Urinary bladder (tissue), 4 donors: ENCODE measurements around the gene PCF11. TPM values are rescaled to one million over a fixed set of nuclear protein-coding genes. Genes with fewer than 3 reads are reported as not detected.

Source experiments
- DNase-seq: peaks from one replicate; pipeline ENCODE4 v3.0.0-alpha.2; 2015; ENCODE audit errors: extremely low spot score
- H3K27ac ChIP-seq: one replicate; pipeline ENCODE4 v1.5.1; 2013; ENCODE audit warnings: low read depth, mild to moderate bottlenecking, moderate library complexity
- H3K36me3 ChIP-seq: one replicate; pipeline ENCODE4 v1.6.1; 2013; ENCODE audit warnings: mild to moderate bottlenecking, moderate library complexity; ENCODE audit not compliant: insufficient read depth
- H3K4me1 ChIP-seq: one replicate; pipeline ENCODE4 v1.6.1; 2013; ENCODE audit warnings: mild to moderate bottlenecking, moderate library complexity; ENCODE audit not compliant: insufficient read depth
- H3K4me3 ChIP-seq: one replicate; pipeline ENCODE4 v1.5.1; 2013; ENCODE audit warnings: low read depth, low read length
- WGBS: extraction: QIAGEN DNeasy Blood & Tissue Kit; methylation state at CpG from one replicate; pipeline ENCODE4 v1.1.7; 2013; 5-methylcytosine and 5-hydroxymethylcytosine counted together
- polyA plus RNA-seq: library from polyadenylated mRNA; stranded (reverse); fragments of 200-250 nt; gene quantifications from one replicate; pipeline ENCODE4 v1.2.3, GENCODE V29; 2013
- total RNA-seq: library from RNA; depleted of rRNA; stranded (reverse); fragments of >200 nt; gene quantifications from one replicate; pipeline ENCODE4 v1.2.3, GENCODE V29; 2014
- donor health status: healthy with polysubstance abuse.
- donor health status: healthy.

The PCF11 gene
- 75.2 TPM for total RNA-seq
- polyA plus RNA-seq: 38.1 TPM

GRCh38 chr11:83156996-83157593 is at the start of gene PCF11:
TSS of gene PCF11 (plus strand) at chr11:83157131. CDS start at chr11:83157440, 309 bp downstream.
- Histone ChIP-seq H3K4me1 (no peaks in the 10 kb centered on the region), H3K27ac (peak within 1 kb of the TSS; percentile 100), H3K4me3 (peak within 1 kb of the TSS; percentile 93), H3K36me3 (no peaks in the 10 kb centered on the region)
- under 1% methylated on average over 55 of the region's 55 CpGs for WGBS
- DNase-seq: no peak

- Histone ChIP-seq H3K27ac (no peak overlapping the region), H3K4me1 (no peaks in the 10 kb centered on the region), H3K36me3 (no peaks in the 10 kb centered on the region), H3K4me3 (no peak overlapping the region)
- DNase-seq: no peak
- 76% methylated on average over 2 of the region's 2 CpGs for WGBS
Measured at GRCh38 chr11:83112886-83113285, 44.0 kb upstream of the PCF11 start.

- WGBS: 81% methylated on average over 3 of the region's 3 CpGs
- Histone ChIP-seq H3K4me3 (no peak overlapping the region), H3K36me3 (no peaks in the 10 kb centered on the region), H3K27ac (no peak overlapping the region), H3K4me1 (no peaks in the 10 kb centered on the region)
- DNase-seq: no peak
Measured at GRCh38 chr11:83115026-83115425, 41.9 kb upstream of the PCF11 start.

GRCh38 chr11:83115551-83115950 is 41.4 kb upstream of the PCF11 start:
- no peak overlapping the region for H3K27ac ChIP-seq
- no peak overlapping the region for H3K4me3 ChIP-seq
- WGBS: 52% methylated on average over 5 of the region's 5 CpGs
- no peak for DNase-seq
- H3K36me3 ChIP-seq: no peaks in the 10 kb centered on the region
- H3K4me1 ChIP-seq: no peaks in the 10 kb centered on the region

- no peak overlapping the region for H3K27ac ChIP-seq
- WGBS: 98% methylated on average over 3 of the region's 3 CpGs
Measured at GRCh38 chr11:83116015-83116641, 40.8 kb upstream of the PCF11 start.

GRCh38 chr11:83118814-83119213 is 38.1 kb upstream of the PCF11 start:
- Histone ChIP-seq H3K4me3 (no peak overlapping the region), H3K27ac (no peak overlapping the region)
- DNase-seq: no peak

More at GRCh38 chr11:83116015-83116641, 40.8 kb upstream of the PCF11 start:
- Histone ChIP-seq H3K36me3 (no peaks in the 10 kb centered on the region), H3K4me1 (no peaks in the 10 kb centered on the region), H3K4me3 (no peak overlapping the region)
- no peak for DNase-seq

GRCh38 chr11:83119216-83119615 is 37.7 kb upstream of the PCF11 start:
- no peak for DNase-seq
- WGBS: 62% methylated on average over 3 of the region's 3 CpGs
- Histone ChIP-seq H3K36me3 (no peaks in the 10 kb centered on the region), H3K27ac (no peak overlapping the region), H3K4me3 (no peak overlapping the region), H3K4me1 (no peaks in the 10 kb centered on the region)

More at GRCh38 chr11:83118814-83119213, 38.1 kb upstream of the PCF11 start:
- Histone ChIP-seq H3K36me3 (no peaks in the 10 kb centered on the region), H3K4me1 (no peaks in the 10 kb centered on the region)

- H3K27ac ChIP-seq: no peak overlapping the region
Measured at GRCh38 chr11:83120327-83120726, 36.6 kb upstream of the PCF11 start.

GRCh38 chr11:83122050-83122449 is 34.9 kb upstream of the PCF11 start:
- no peak for DNase-seq
- H3K27ac ChIP-seq: no peak overlapping the region
- no peaks in the 10 kb centered on the region for H3K4me1 ChIP-seq
- H3K4me3 ChIP-seq: no peak overlapping the region
- no peaks in the 10 kb centered on the region for H3K36me3 ChIP-seq

More at GRCh38 chr11:83120327-83120726, 36.6 kb upstream of the PCF11 start:
- H3K4me1 ChIP-seq: no peaks in the 10 kb centered on the region
- no peak for DNase-seq
- H3K36me3 ChIP-seq: no peaks in the 10 kb centered on the region
- no peak overlapping the region for H3K4me3 ChIP-seq

GRCh38 chr11:83122766-83123165 is 34.2 kb upstream of the PCF11 start:
- H3K36me3 ChIP-seq: no peaks in the 10 kb centered on the region
- no peak overlapping the region for H3K27ac ChIP-seq
- WGBS: 95% methylated on average over 2 of the region's 2 CpGs

GRCh38 chr11:83124636-83125424 is 32.1 kb upstream of the PCF11 start:
- WGBS: 74% methylated on average over 4 of the region's 4 CpGs
- Histone ChIP-seq H3K36me3 (no peaks in the 10 kb centered on the region), H3K4me1 (no peaks in the 10 kb centered on the region), H3K27ac (no peak overlapping the region), H3K4me3 (no peak overlapping the region)
- no peak for DNase-seq

More at GRCh38 chr11:83122766-83123165, 34.2 kb upstream of the PCF11 start:
- Histone ChIP-seq H3K4me1 (no peaks in the 10 kb centered on the region), H3K4me3 (no peak overlapping the region)
- no peak for DNase-seq

- H3K27ac ChIP-seq: no peak overlapping the region
- no peaks in the 10 kb centered on the region for H3K4me1 ChIP-seq
- DNase-seq: no peak
- WGBS: 88% methylated on average over 5 of the region's 5 CpGs
- no peaks in the 10 kb centered on the region for H3K36me3 ChIP-seq
- H3K4me3 ChIP-seq: no peak overlapping the region
Measured at GRCh38 chr11:83125577-83125976, 31.4 kb upstream of the PCF11 start.

GRCh38 chr11:83127310-83127637 is 29.7 kb upstream of the PCF11 start:
- Histone ChIP-seq H3K4me1 (no peaks in the 10 kb centered on the region), H3K4me3 (no peak overlapping the region), H3K36me3 (no peaks in the 10 kb centered on the region), H3K27ac (no peak overlapping the region)
- DNase-seq: no peak
- WGBS: 96% methylated on average over 5 of the region's 5 CpGs

- H3K4me3 ChIP-seq: no peak overlapping the region
- no peak for DNase-seq
- no peaks in the 10 kb centered on the region for H3K36me3 ChIP-seq
- no peaks in the 10 kb centered on the region for H3K4me1 ChIP-seq
- WGBS: 57% methylated on average over 4 of the region's 4 CpGs
- no peak overlapping the region for H3K27ac ChIP-seq
Measured at GRCh38 chr11:83132191-83132590, 24.7 kb upstream of the PCF11 start.
